Activated CD4-positive, alpha-beta memory T cell treated with anti-CD3 and anti-CD28 coated beads for 36 hours (primary cell): ENCODE results near the gene ARPC1B. TPM values are rescaled to one million over a fixed set of nuclear protein-coding genes. Genes with fewer than 3 reads are reported as not detected.

ENCODE experiments used
- CTCF ChIA-PET: fragments of 350-600 bp; sonication (Branson Sonifier 250); formaldehyde crosslinking; loops from one replicate; lab custom pipeline; 2021; ENCODE audit warnings: antibody characterized with exemption, inconsistent platforms; lab: Charles Lee
- POLR2A ChIA-PET: fragments of 350-600 bp; sonication (Branson Sonifier 250); formaldehyde crosslinking; loops from one replicate; lab custom pipeline; 2021; ENCODE audit warnings: antibody characterized with exemption; lab: Charles Lee
- DNase-seq: peaks from one replicate; pipeline ENCODE4 v3.0.0-alpha.2; 2020
- H3K27ac Mint-ChIP-seq: one replicate; pipeline ENCODE4 v1.8.0; 2021; ENCODE audit warnings: mixed read lengths
- H3K27me3 Mint-ChIP-seq: one replicate; pipeline ENCODE4 v1.8.0; 2021; ENCODE audit warnings: mixed read lengths
- H3K36me3 Mint-ChIP-seq: one replicate; pipeline ENCODE4 v1.8.0; 2021; ENCODE audit warnings: mixed read lengths
- H3K4me1 Mint-ChIP-seq: one replicate; pipeline ENCODE4 v1.8.0; 2021; ENCODE audit warnings: low read depth, mixed read lengths
- H3K4me3 Mint-ChIP-seq: one replicate; pipeline ENCODE4 v1.8.0; 2021; ENCODE audit warnings: mild to moderate bottlenecking, mixed read lengths
- H3K9me3 Mint-ChIP-seq: one replicate; pipeline ENCODE4 v1.8.0; 2021; ENCODE audit warnings: mixed read lengths
- intact Hi-C: fragments of 100-400 bp; cut with micrococcal nuclease; formaldehyde crosslinking; loops from one replicate; pipeline ENCODE4 v1.15.1; 2023
- total RNA-seq, 2 experiments: library from RNA; stranded (reverse); gene quantifications; one replicate each; pipeline ENCODE4 v1.2.3, GENCODE V29; 2021

Gene ARPC1B
- total RNA-seq, 2 experiments from 2014 or later = 432 to 435 TPM

DNA sequence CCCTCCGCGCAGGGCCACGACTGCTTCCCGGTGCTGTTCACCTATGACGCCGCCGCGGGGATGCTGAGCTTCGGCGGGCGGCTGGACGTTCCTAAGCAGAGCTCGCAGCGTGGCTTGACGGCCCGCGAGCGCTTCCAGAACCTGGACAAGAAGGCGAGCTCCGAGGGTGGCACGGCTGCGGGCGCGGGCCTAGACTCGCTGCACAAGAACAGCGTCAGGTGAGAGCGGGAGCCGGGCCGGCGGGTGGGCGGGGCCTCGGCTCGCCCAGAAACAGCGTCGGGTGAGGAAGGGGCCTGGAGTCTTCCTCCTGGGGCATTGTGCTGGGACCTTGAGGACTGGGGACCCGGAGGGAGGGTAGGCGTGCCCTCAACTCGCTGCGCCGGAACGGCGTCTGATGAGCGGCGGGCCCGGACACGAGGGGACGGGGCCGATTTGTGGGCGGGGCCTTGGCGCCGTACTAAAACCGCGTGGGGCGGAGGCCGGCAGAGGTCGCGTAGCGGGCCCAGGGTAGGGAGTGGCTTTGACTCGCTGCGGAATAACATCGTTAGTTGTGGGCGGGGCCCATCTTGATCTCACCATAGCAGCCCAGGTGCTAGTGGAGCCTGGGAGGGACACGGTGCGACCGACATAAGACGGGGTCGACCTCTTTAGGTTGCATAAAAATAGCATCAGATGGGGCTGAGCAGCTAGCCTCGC, 18.3 kb downstream of the ARPC1B start:
- intact Hi-C loops = loop anchor here (2.0 kb wide), 1 partner anchor 16 kb away; the partner anchor contains the start of genes BUD31 and PDAP1
- no peaks in the 10 kb centered on the region for H3K9me3 Mint-ChIP-seq
- POLR2A ChIA-PET = interaction anchor here (1.3 to 2.6 kb wide), 4 partner anchors 10 to 16 kb away, joined by 3 to 7 read pairs (median 6); partner anchors contain the start of gene BUD31
- H3K36me3 Mint-ChIP-seq = peaks cover 57% of the 10 kb centered on the region
- CTCF ChIA-PET = interaction anchor here (0.6 to 1.8 kb wide), 4 partner anchors 12 to 106 kb away, joined by 3 to 5 read pairs (median 4); no protein-coding TSS in a partner anchor
- peak; percentile 86 for DNase-seq
- peak overlapping the region; percentile 55 for H3K4me3 Mint-ChIP-seq
- H3K27ac Mint-ChIP-seq = peak overlapping the region; percentile 76
- no peaks in the 10 kb centered on the region for H3K27me3 Mint-ChIP-seq
- H3K4me1 Mint-ChIP-seq = peaks cover 17% of the 10 kb centered on the region

DNA sequence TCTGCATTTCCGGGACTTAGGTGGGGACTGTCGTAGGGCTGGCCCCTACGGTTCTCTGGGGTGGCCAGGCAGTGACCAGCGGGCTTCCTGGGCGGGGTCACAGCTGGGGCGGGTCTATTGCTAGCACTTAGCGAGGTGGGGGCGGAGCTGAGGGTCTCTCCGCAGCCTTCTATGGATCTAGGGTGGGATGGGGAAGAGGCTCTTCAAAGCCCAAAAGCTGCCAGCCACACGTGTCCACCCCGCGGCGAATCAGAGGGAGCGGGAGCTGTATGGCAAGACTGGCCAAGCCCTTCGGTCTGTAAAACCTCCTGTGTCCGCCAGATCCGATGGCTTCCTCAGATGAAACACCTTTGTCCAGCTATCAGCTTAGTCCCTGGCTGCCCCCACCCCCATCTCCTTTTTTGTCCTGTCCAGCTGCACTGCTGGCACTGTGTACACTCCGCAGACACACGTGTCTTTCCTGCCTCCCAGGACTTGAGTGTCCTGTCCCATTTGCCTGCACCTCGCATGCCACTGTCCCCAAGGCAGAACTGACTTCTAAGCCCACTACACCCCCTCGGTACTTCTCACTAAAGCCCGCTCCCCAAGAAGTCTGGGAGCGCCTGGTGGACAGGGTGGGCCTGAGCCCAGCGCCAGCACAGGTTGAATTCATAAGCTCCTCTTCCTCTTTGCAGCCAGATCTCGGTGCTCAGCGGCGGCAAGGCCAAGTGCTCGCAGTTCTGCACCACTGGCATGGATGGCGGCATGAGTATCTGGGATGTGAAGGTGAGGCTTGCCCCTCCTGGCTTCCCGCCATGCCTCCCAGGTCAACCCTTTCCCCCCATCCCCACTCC, 19.0 kb downstream of the ARPC1B start:
- no peaks in the 10 kb centered on the region for H3K27me3 Mint-ChIP-seq
- DNase-seq = no peak
- no peaks in the 10 kb centered on the region for H3K9me3 Mint-ChIP-seq
- peaks cover 53% of the 10 kb centered on the region for H3K36me3 Mint-ChIP-seq
- peaks cover 20% of the 10 kb centered on the region for H3K4me1 Mint-ChIP-seq
- CTCF ChIA-PET = no interaction called here
- H3K27ac Mint-ChIP-seq = peak overlapping the region; percentile 76
- peak overlapping the region; percentile 55 for H3K4me3 Mint-ChIP-seq
- intact Hi-C loops = loop anchor here (2.0 kb wide), 1 partner anchor 15 kb away; the partner anchor contains the start of genes BUD31 and PDAP1
- POLR2A ChIA-PET = interaction anchor here (0.6 to 2.6 kb wide), 5 partner anchors 9 to 38 kb away, joined by 4 to 7 read pairs (median 6); partner anchors contain the start of gene BUD31

DNA sequence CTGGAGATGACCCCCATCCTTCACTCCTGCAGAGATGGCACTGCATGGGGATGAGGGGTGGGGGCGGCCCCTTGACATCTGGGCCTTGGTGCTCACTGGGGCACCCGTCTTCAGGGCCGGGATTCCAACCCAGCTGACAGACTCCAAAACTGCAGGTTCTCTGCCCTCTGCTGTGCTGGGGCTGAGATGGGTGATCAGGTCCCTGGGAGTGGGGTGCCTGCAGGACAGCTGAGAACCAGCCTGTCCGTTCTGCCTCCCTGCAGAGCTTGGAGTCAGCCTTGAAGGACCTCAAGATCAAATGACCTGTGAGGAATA, 19.6 kb downstream of the ARPC1B start:
- peak overlapping the region; percentile 49 for H3K27ac Mint-ChIP-seq
- intact Hi-C loops = no loop called here
- H3K27me3 Mint-ChIP-seq = no peaks in the 10 kb centered on the region
- DNase-seq = no peak
- ChIA-PET POLR2A (interaction anchor here (0.6 to 2.6 kb wide), 5 partner anchors 8 to 39 kb away, joined by 4 to 7 read pairs (median 6); partner anchors contain the start of gene BUD31), CTCF (no interaction called here)
- H3K4me1 Mint-ChIP-seq = peaks cover 20% of the 10 kb centered on the region
- no peak overlapping the region for H3K4me3 Mint-ChIP-seq
- H3K9me3 Mint-ChIP-seq = no peaks in the 10 kb centered on the region
- H3K36me3 Mint-ChIP-seq = peaks cover 57% of the 10 kb centered on the region

DNA sequence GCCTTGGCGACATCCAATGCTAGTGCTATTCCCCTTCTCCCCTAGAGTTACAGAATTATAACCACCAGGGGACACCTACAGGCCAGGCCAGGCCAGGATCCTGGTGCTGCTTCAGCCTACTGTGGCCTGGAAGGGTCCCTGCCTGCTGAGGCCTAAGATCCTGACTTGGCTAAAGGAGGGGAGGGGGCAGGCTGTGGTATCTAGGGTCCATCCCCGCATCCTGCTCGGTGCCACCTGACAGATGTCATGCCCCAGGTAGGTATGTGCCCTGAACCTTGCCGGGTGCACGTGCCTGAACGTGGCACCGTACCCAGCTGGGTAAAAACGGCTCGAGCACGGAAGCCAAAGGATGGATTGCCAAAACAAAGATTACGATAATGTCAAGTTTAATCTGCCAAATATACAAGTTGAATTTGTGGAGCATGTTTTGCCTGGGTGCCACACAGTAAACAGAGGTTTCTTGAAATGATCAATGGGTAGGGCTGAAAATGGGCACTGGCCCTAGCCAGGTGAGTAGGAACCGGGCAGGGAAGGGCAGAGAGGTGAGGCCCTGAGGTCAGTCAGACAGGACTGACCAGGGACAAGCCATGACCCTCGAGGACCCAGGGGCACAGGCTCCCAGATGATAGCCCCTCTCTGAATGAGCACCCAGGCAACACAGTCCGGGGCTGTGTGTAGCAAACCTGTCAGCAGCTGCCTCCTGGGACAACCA, 21.2 kb downstream of the ARPC1B start:
- POLR2A ChIA-PET = interaction anchor here (0.5 to 2.5 kb wide), 3 partner anchors 10 to 46 kb away, joined by 3 to 8 read pairs (median 7); no protein-coding TSS in a partner anchor
- no peak overlapping the region for H3K4me3 Mint-ChIP-seq
- CTCF ChIA-PET = no interaction called here
- peak overlapping the region; percentile 51 for H3K27ac Mint-ChIP-seq
- H3K27me3 Mint-ChIP-seq = no peaks in the 10 kb centered on the region
- DNase-seq = no peak
- H3K4me1 Mint-ChIP-seq = peaks cover 20% of the 10 kb centered on the region
- intact Hi-C loops = no loop called here
- H3K9me3 Mint-ChIP-seq = no peaks in the 10 kb centered on the region
- peaks cover 56% of the 10 kb centered on the region for H3K36me3 Mint-ChIP-seq

DNA sequence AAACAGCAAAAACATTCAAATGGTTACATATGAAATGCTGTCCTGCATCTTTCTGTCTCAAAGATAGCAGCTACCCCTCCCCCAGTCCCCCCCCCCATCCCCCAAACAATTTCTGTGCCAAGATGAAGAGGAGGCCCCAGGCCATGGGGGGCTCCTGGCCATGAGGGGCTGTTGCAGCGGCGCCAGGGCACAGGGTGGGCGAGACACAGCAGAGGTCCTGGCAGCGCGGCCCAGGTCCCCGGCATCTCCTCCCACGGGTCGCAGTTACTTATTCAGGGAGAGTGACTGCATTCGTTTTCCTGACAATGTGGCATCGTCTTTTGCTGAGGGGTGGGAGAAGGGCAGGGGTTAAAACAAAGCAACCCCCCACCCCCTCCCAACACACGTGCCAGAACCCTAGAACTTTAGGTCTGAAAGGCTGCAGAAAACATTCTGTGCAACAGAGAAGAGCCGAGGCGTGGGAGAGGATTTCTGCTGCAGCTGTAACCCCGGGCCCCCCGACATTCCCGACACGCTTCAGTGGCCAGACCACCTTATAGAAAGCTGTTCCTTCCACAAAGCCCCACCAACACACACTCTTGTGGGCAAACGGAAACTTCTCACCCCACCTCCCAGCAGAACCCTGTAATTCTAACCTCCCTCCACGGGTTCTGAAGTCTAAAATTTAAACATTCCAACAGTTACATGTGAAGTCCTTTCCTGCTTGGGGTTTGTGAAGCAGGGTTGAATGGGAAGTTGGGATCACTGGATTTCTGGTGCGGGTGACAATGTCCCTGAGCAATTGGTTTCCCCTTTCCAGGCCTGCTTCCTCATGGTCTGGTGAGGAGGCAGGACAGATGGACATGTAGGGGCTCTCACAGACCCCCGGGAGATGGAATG, 22.1 kb downstream of the ARPC1B start:
- Mint-ChIP-seq H3K27me3 (no peaks in the 10 kb centered on the region), H3K36me3 (peaks cover 58% of the 10 kb centered on the region), H3K27ac (peak overlapping the region; percentile 51), H3K4me3 (no peak overlapping the region), H3K4me1 (peaks cover 20% of the 10 kb centered on the region), H3K9me3 (no peaks in the 10 kb centered on the region)
- no peak for DNase-seq
- intact Hi-C loops = no loop called here
- POLR2A ChIA-PET = interaction anchor here (0.5 to 2.5 kb wide), 3 partner anchors 10 to 45 kb away, joined by 3 to 8 read pairs (median 7); no protein-coding TSS in a partner anchor
- CTCF ChIA-PET = no interaction called here

DNA sequence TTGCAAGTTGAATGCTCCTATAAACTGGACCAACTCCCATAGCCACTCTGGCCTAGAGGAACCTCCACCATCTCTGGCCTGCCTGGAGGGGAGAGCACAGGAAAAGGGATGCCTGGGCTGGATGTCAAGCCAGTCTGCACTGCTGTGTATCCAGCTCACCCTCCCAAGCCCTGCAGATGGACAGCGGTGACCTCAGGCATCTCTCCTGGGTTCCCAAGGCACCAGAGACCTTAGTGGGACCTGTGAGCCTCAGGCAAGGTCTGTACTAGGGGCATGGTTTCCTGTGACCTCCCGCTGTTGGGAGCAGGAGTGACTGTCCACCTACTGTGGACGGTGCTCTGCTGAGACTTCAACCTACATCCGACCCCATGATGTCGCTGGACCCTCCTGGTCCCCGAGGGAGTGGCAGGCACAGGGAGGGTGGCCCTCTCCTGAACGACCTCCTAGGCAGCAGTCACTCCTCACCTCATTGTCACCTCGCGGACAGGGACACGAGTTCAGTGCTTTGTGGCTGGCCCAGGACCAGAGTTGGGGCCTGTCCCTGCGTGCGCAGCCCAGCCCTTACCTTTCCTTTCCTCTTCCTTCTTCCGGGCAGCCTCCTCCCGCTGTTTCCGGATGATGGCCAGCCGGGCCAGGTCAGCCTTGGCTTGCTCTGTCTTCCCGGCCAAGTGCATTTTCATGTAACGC, 22.9 kb downstream of the ARPC1B start:
- ChIA-PET CTCF (no interaction called here), POLR2A (interaction anchor here (2.0 to 2.5 kb wide), 3 partner anchors 9 to 17 kb away, joined by 7 to 8 read pairs (median 7); no protein-coding TSS in a partner anchor)
- Mint-ChIP-seq H3K27me3 (no peaks in the 10 kb centered on the region), H3K4me1 (peaks cover 16% of the 10 kb centered on the region), H3K27ac (peak overlapping the region; percentile 50), H3K36me3 (peaks cover 57% of the 10 kb centered on the region), H3K4me3 (peak overlapping the region; percentile 1), H3K9me3 (no peaks in the 10 kb centered on the region)
- intact Hi-C loops = no loop called here
- no peak for DNase-seq

DNA sequence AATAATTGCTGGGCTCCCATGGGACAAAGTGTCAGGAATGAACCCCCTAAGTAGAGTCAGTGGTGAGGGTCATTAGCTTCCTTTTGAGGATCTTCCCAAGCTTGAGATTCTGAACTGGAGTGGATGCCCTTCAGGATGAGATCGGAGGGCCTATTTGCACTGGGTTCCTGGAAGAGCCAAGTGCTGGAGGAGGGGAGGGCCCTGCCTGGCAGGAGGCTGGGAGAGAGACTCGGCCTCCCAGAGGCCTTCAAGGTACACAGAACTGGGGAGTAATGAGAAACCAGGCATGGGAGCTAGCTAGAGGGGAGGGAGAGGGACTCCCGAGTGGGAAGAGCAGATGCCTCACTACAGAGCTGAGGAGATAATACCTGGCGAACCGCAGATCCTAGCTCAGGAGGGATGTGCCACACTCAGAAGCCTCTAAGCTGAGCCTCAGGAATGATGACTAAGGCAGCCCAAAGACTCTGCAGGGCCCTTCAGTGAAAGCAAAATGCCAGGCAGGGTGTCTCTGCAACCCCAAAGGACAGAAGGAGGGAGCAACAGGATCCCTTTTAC, 24.4 kb downstream of the ARPC1B start:
- POLR2A ChIA-PET = interaction anchor here (0.6 to 2.7 kb wide), 5 partner anchors 8 to 101 kb away, joined by 3 to 11 read pairs (median 4); partner anchors contain the start of genes BUD31, PDAP1 and ZNF394
- H3K27ac Mint-ChIP-seq = peak overlapping the region; percentile 50
- DNase-seq = no peak
- peaks cover 51% of the 10 kb centered on the region for H3K36me3 Mint-ChIP-seq
- H3K9me3 Mint-ChIP-seq = no peaks in the 10 kb centered on the region
- CTCF ChIA-PET = no interaction called here
- H3K4me3 Mint-ChIP-seq = no peak overlapping the region
- intact Hi-C loops = no loop called here
- no peaks in the 10 kb centered on the region for H3K27me3 Mint-ChIP-seq
- peaks cover 5% of the 10 kb centered on the region for H3K4me1 Mint-ChIP-seq

DNA sequence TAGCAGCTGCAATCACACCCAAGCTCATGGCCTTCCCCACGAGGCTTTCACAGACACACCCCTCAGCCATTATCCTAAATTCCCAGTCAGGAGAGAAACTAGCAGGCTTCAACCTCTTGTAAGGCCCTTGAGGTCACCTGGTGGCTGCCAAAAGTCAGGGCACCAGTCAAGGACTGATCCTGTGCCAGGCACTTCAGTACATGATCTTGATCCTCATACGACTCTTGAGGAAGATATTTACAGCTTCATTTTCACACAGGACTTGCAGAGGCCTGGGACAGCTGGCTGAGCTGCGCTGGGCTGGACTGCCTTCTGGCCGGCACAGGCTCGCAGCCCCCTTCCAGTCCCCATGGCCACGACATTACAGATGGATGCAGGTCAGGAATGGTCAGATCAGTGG, 25.1 kb downstream of the ARPC1B start:
- H3K4me1 Mint-ChIP-seq = peaks cover 8% of the 10 kb centered on the region
- DNase-seq = no peak
- intact Hi-C loops = no loop called here
- no peaks in the 10 kb centered on the region for H3K27me3 Mint-ChIP-seq
- no peak overlapping the region for H3K4me3 Mint-ChIP-seq
- ChIA-PET POLR2A (interaction anchor here (0.6 to 2.7 kb wide), 6 partner anchors 8 to 100 kb away, joined by 3 to 11 read pairs (median 4); partner anchors contain the start of genes BUD31, PDAP1 and ZNF394), CTCF (no interaction called here)
- peak overlapping the region; percentile 50 for H3K27ac Mint-ChIP-seq
- no peaks in the 10 kb centered on the region for H3K9me3 Mint-ChIP-seq
- H3K36me3 Mint-ChIP-seq = peaks cover 50% of the 10 kb centered on the region

DNA sequence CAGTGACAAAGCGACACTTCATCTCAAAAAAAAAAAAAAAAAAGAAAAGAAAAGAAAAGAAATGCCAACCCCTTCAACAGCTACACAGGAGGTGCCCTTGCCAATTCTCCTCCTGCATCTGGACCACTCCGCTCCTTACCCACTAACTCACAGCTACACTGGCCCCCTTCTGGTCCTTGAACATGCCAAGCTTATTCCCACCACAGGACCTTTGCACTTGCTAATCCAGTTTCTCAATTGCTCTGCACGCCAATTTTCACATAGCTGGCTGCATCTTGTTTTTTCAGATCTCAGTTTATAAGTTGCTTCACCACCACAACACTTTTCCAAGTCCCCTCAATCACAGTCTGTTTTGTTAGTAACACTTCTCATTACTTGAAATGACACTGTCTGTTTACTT, 28.3 kb downstream of the ARPC1B start:
- H3K9me3 Mint-ChIP-seq = no peaks in the 10 kb centered on the region
- H3K4me1 Mint-ChIP-seq = peaks cover 26% of the 10 kb centered on the region
- no peak for DNase-seq
- no peak overlapping the region for H3K4me3 Mint-ChIP-seq
- peaks cover 37% of the 10 kb centered on the region for H3K36me3 Mint-ChIP-seq
- POLR2A ChIA-PET = interaction anchor here (2.3 kb wide), 1 partner anchor 9 kb away, joined by 7 read pairs; no protein-coding TSS in a partner anchor
- intact Hi-C loops = loop anchor here (10.0 kb wide), 1 partner anchor 152 kb away; the partner anchor contains the start of genes FAM200A and ZNF655
- H3K27me3 Mint-ChIP-seq = no peaks in the 10 kb centered on the region
- no peak overlapping the region for H3K27ac Mint-ChIP-seq
- CTCF ChIA-PET = no interaction called here

DNA sequence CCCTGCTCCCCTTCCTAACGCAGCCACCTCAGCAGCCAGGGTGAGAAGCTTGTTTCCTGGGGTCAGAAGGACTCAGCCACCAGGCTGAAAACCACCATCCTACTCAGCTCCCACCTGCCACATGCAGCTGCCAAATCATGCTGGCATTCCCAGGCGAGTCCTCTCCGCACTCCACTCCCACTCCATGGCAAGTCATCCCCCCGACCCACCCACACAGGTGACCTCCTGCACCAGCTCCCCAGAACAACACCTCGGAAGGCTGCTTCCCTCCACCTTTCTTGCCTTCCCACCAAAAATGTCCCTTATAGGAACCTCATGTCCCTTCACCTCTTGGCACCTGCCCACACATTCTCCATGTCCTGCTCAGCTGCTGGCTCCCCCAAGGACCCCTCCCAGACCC, 29.2 kb downstream of the ARPC1B start:
- Mint-ChIP-seq H3K4me3 (no peak overlapping the region), H3K9me3 (no peaks in the 10 kb centered on the region), H3K27ac (no peak overlapping the region), H3K27me3 (no peaks in the 10 kb centered on the region), H3K36me3 (peaks cover 32% of the 10 kb centered on the region), H3K4me1 (peaks cover 24% of the 10 kb centered on the region)
- intact Hi-C loops = loop anchor here (10.0 kb wide), 1 partner anchor 151 kb away; the partner anchor contains the start of genes FAM200A and ZNF655
- no peak for DNase-seq
- ChIA-PET POLR2A (interaction anchor here (2.3 kb wide), 1 partner anchor 10 kb away, joined by 7 read pairs; no protein-coding TSS in a partner anchor), CTCF (no interaction called here)
